ENCODE results near the gene EHMT1. TPM values are rescaled to one million over a fixed set of nuclear protein-coding genes. Genes with fewer than 3 reads are reported as not detected.
A peak's percentile ranks its signal among the peaks of the same experiment; 100 is the strongest.

EHMT1 gene
- polyA plus RNA-seq, 6 donors from 2014 or later: 6.7 to 45.0 (median 31.5) TPM

GRCh38 chr9:137631345-137632229 is 12.8 kb downstream of the EHMT1 start:
- peak overlapping the region in 5 of 6 donors; percentile 61 to 81 (median 67) for H3K27ac Mint-ChIP-seq

GRCh38 chr9:137632230-137633161 is 13.7 kb downstream of the EHMT1 start:
- Mint-ChIP-seq H3K36me3 (peaks cover 0 to 7% of the 10 kb centered on the region in 2 donors), H3K4me3 (peak overlapping the region in 5 of 8 donors; percentile 13 to 61 (median 40)), H3K27ac (peak overlapping the region; percentile 61 to 92 (median 73)), H3K9me3 (no peaks in the 10 kb centered on the region), H3K27me3 (no peaks in the 10 kb centered on the region), H3K4me1 (peaks cover 50 to 77% (median 70%) of the 10 kb centered on the region in 3 donors)
- no peak for ATAC-seq (ENCODE audit: low read depth in 2 of 2)
- DNase-seq: no peak

More at GRCh38 chr9:137631345-137632229, 12.8 kb downstream of the EHMT1 start:
- Mint-ChIP-seq H3K36me3 (peaks cover 0 to 7% of the 10 kb centered on the region in 2 donors), H3K9me3 (no peaks in the 10 kb centered on the region), H3K4me3 (peak overlapping the region in 3 of 8 donors; percentile 33 to 42 (median 40)), H3K4me1 (peaks cover 50 to 72% (median 67%) of the 10 kb centered on the region in 3 donors), H3K27me3 (no peaks in the 10 kb centered on the region)
- DNase-seq (no peak), ATAC-seq (ENCODE audit: low read depth in 2 of 2) (no peak)

GRCh38 chr9:137634016-137634415 is 15.2 kb downstream of the EHMT1 start:
- no peak for ATAC-seq (ENCODE audit: low read depth in 2 of 2)
- H3K27ac Mint-ChIP-seq: peak overlapping the region in 1 of 6 donors; percentile 82
- H3K4me3 Mint-ChIP-seq: no peak overlapping the region

GRCh38 chr9:137638680-137639079 is 19.9 kb downstream of the EHMT1 start:
- H3K27me3 Mint-ChIP-seq: no peaks in the 10 kb centered on the region
- DNase-seq (no peak), ATAC-seq (ENCODE audit: low read depth in 2 of 2) (no peak)
- H3K4me1 Mint-ChIP-seq: peaks cover 34 to 71% (median 57%) of the 10 kb centered on the region in 3 donors
- H3K27ac Mint-ChIP-seq: peak overlapping the region in 5 of 6 donors; percentile 10 to 88 (median 74)
- peaks cover 0 to 13% of the 10 kb centered on the region in 2 donors for H3K36me3 Mint-ChIP-seq
- peak overlapping the region; percentile 5 to 87 (median 60) for H3K4me3 Mint-ChIP-seq
- no peaks in the 10 kb centered on the region for H3K9me3 Mint-ChIP-seq

More at GRCh38 chr9:137634016-137634415, 15.2 kb downstream of the EHMT1 start:
- Mint-ChIP-seq H3K4me1 (peaks cover 45 to 75% (median 63%) of the 10 kb centered on the region in 3 donors), H3K27me3 (no peaks in the 10 kb centered on the region), H3K9me3 (no peaks in the 10 kb centered on the region), H3K36me3 (peaks cover 0 to 7% of the 10 kb centered on the region in 2 donors)
- no peak for DNase-seq

- Mint-ChIP-seq H3K9me3 (no peaks in the 10 kb centered on the region), H3K27me3 (no peaks in the 10 kb centered on the region), H3K27ac (peak overlapping the region; percentile 69 to 92 (median 90)), H3K4me1 (peaks cover 31 to 64% (median 49%) of the 10 kb centered on the region in 3 donors), H3K36me3 (peaks cover 0 to 16% of the 10 kb centered on the region in 2 donors), H3K4me3 (peak overlapping the region; percentile 24 to 87 (median 77))
- no peak for DNase-seq
- ATAC-seq (ENCODE audit: low read depth in 2 of 2): peak; percentile 81 to 83
Observed at GRCh38 chr9:137639303-137640051, 20.7 kb downstream of the EHMT1 start.

GRCh38 chr9:137640862-137641261 is 22.1 kb downstream of the EHMT1 start:
- H3K4me3 Mint-ChIP-seq: peak overlapping the region in 1 of 8 donors; percentile 12
- peaks cover 0 to 16% of the 10 kb centered on the region in 2 donors for H3K36me3 Mint-ChIP-seq
- H3K4me1 Mint-ChIP-seq: peaks cover 31 to 64% (median 45%) of the 10 kb centered on the region in 3 donors
- H3K27me3 Mint-ChIP-seq: no peaks in the 10 kb centered on the region
- ATAC-seq (ENCODE audit: low read depth in 2 of 2): no peak
- peak overlapping the region in 3 of 6 donors; percentile 33 to 76 (median 74) for H3K27ac Mint-ChIP-seq
- no peaks in the 10 kb centered on the region for H3K9me3 Mint-ChIP-seq
- DNase-seq: no peak

- H3K4me1 Mint-ChIP-seq: peaks cover 37 to 62% (median 45%) of the 10 kb centered on the region in 3 donors
- peaks cover 0 to 25% of the 10 kb centered on the region in 2 donors for H3K36me3 Mint-ChIP-seq
- H3K27me3 Mint-ChIP-seq: no peaks in the 10 kb centered on the region
- no peaks in the 10 kb centered on the region for H3K9me3 Mint-ChIP-seq
- peak overlapping the region in 2 of 6 donors; percentile 39 to 54 for H3K27ac Mint-ChIP-seq
- ATAC-seq (ENCODE audit: low read depth in 2 of 2) (no peak), DNase-seq (no peak)
- H3K4me3 Mint-ChIP-seq: no peak overlapping the region
Observed at GRCh38 chr9:137642118-137642601, 23.4 kb downstream of the EHMT1 start.

- no peak for DNase-seq
- no peaks in the 10 kb centered on the region for H3K9me3 Mint-ChIP-seq
- H3K36me3 Mint-ChIP-seq: peaks cover 0 to 26% of the 10 kb centered on the region in 2 donors
- ATAC-seq (ENCODE audit: low read depth in 2 of 2): no peak
- no peak overlapping the region for H3K4me3 Mint-ChIP-seq
- no peaks in the 10 kb centered on the region for H3K27me3 Mint-ChIP-seq
- H3K27ac Mint-ChIP-seq: peak overlapping the region in 1 of 6 donors; percentile 37
- H3K4me1 Mint-ChIP-seq: peaks cover 44 to 67% (median 53%) of the 10 kb centered on the region in 3 donors
Observed at GRCh38 chr9:137642892-137643291, 24.1 kb downstream of the EHMT1 start.

- H3K27me3 Mint-ChIP-seq: no peaks in the 10 kb centered on the region
- DNase-seq: no peak
- no peaks in the 10 kb centered on the region for H3K9me3 Mint-ChIP-seq
- peaks cover 45 to 65% (median 49%) of the 10 kb centered on the region in 3 donors for H3K4me1 Mint-ChIP-seq
- H3K27ac Mint-ChIP-seq: no peak overlapping the region
- no peak for ATAC-seq (ENCODE audit: low read depth in 2 of 2)
- H3K36me3 Mint-ChIP-seq: peaks cover 0 to 26% of the 10 kb centered on the region in 2 donors
- H3K4me3 Mint-ChIP-seq: no peak overlapping the region
Observed at GRCh38 chr9:137643921-137644320, 25.1 kb downstream of the EHMT1 start.

GRCh38 chr9:137645211-137645610 is 26.4 kb downstream of the EHMT1 start:
- ATAC-seq (ENCODE audit: low read depth in 2 of 2) (no peak), DNase-seq (no peak)
- H3K27me3 Mint-ChIP-seq: no peaks in the 10 kb centered on the region
- H3K9me3 Mint-ChIP-seq: no peaks in the 10 kb centered on the region
- H3K4me3 Mint-ChIP-seq: no peak overlapping the region
- peaks cover 4 to 26% of the 10 kb centered on the region in 2 donors for H3K36me3 Mint-ChIP-seq
- H3K27ac Mint-ChIP-seq: peak overlapping the region in 1 of 6 donors; percentile 50
- peaks cover 42 to 65% (median 43%) of the 10 kb centered on the region in 3 donors for H3K4me1 Mint-ChIP-seq

GRCh38 chr9:137646341-137646740 is 27.5 kb downstream of the EHMT1 start:
- Mint-ChIP-seq H3K36me3 (peaks cover 4 to 18% of the 10 kb centered on the region in 2 donors), H3K4me1 (peaks cover 35 to 62% (median 42%) of the 10 kb centered on the region in 3 donors), H3K27me3 (no peaks in the 10 kb centered on the region), H3K27ac (peak overlapping the region in 4 of 6 donors; percentile 67 to 93 (median 82)), H3K9me3 (no peaks in the 10 kb centered on the region), H3K4me3 (peak overlapping the region in 4 of 8 donors; percentile 23 to 62 (median 54))
- ATAC-seq (ENCODE audit: low read depth in 2 of 2) (no peak), DNase-seq (no peak)

- DNase-seq (no peak), ATAC-seq (ENCODE audit: low read depth in 2 of 2) (peak; percentile 44 to 47)
- peak overlapping the region; percentile 59 to 96 (median 76) for H3K27ac Mint-ChIP-seq
- no peaks in the 10 kb centered on the region for H3K9me3 Mint-ChIP-seq
- H3K4me1 Mint-ChIP-seq: peaks cover 32 to 53% (median 36%) of the 10 kb centered on the region in 3 donors
- H3K36me3 Mint-ChIP-seq: peaks cover 4 to 16% of the 10 kb centered on the region in 2 donors
- H3K27me3 Mint-ChIP-seq: no peaks in the 10 kb centered on the region
- H3K4me3 Mint-ChIP-seq: peak overlapping the region in 7 of 8 donors; percentile 29 to 89 (median 72)
Observed at GRCh38 chr9:137647096-137647714, 28.4 kb downstream of the EHMT1 start.

All from naive B cell (primary cell).